ENCODE measurements around the gene KIAA1671. TPM values are rescaled to one million over a fixed set of nuclear protein-coding genes. Genes with fewer than 3 reads are reported as not detected.
"Not testable (repeated sequence)": the region's sequence is repeated elsewhere in the genome, so short reads cannot be mapped to it uniquely, and the experiment has no call there.

KIAA1671 gene
- total RNA-seq, 4 donors from 2014 or later, result 14.2 to 34.2 (median 22.6) TPM

DNA sequence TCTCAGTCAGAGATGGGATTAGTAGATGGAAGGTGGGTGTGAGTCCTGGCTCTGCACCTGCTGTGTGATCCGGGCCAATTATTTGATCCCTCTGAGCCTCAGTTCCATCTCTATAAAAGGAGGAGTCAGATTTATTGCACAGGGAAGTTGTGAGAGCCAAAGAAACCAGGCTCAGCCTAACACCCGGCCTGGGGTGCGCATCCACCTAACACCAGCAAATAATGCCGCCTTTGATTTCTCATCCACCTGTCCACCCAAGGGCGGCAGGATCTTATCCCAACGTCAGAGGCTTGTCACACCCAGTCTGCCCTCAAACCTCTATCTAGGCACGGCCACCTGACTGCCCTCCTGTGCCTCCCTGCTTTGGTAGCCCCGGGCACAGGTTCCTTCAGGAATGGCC, 269.3 kb downstream of the KIAA1671 start:
- 71% methylated on average over 8 of the region's 8 CpGs for WGBS
- Histone ChIP-seq H3K27ac (replicated peaks in 1 of 4) (no peak overlapping the region), H3K36me3 (no peaks in the 10 kb centered on the region), H3K9me3 (no peaks in the 10 kb centered on the region), H3K4me1 (no peaks in the 10 kb centered on the region), H3K4me3 (no peak overlapping the region), H3K27me3 (peaks cover 0 to 52% (median 0%) of the 10 kb centered on the region in 4 donors)
- no peak for TF ChIP-seq POLR2A (IDR thresholded peaks at IDR 0.05; ENCODE audit: low read depth)
- no peak for TF ChIP-seq POLR2AphosphoS5 (IDR thresholded peaks at IDR 0.05)
- TF ChIP-seq, protein P1, sequence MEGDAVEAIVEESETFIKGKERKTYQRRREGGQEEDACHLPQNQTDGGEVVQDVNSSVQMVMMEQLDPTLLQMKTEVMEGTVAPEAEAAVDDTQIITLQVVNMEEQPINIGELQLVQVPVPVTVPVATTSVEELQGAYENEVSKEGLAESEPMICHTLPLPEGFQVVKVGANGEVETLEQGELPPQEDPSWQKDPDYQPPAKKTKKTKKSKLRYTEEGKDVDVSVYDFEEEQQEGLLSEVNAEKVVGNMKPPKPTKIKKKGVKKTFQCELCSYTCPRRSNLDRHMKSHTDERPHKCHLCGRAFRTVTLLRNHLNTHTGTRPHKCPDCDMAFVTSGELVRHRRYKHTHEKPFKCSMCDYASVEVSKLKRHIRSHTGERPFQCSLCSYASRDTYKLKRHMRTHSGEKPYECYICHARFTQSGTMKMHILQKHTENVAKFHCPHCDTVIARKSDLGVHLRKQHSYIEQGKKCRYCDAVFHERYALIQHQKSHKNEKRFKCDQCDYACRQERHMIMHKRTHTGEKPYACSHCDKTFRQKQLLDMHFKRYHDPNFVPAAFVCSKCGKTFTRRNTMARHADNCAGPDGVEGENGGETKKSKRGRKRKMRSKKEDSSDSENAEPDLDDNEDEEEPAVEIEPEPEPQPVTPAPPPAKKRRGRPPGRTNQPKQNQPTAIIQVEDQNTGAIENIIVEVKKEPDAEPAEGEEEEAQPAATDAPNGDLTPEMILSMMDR (IDR thresholded peaks at IDR 0.05), result no peak
- TF ChIP-seq EP300 (IDR thresholded peaks at IDR 0.05), result no peak
- intact Hi-C loops (cut with DNase I), result no loop called here
- no peak for DNase-seq (ENCODE audit: extremely low spot score)

GRCh38 chr22:25223269-25223850, 270.8 kb downstream of the KIAA1671 start:
- intact Hi-C loops (cut with DNase I), result no loop called here
- WGBS, result 76% methylated on average over 3 of the region's 12 CpGs
- Histone ChIP-seq H3K9me3 (no peaks in the 10 kb centered on the region), H3K36me3 (no peaks in the 10 kb centered on the region), H3K4me3 (no peak overlapping the region), H3K27me3 (peaks cover 0 to 47% (median 0%) of the 10 kb centered on the region in 4 donors), H3K4me1 (no peaks in the 10 kb centered on the region), H3K27ac (replicated peaks in 1 of 4) (no peak overlapping the region)
- TF ChIP-seq POLR2A (IDR thresholded peaks at IDR 0.05; ENCODE audit: low read depth) (no peak), POLR2AphosphoS5 (IDR thresholded peaks at IDR 0.05) (no peak), EP300 (IDR thresholded peaks at IDR 0.05) (no peak)
- TF ChIP-seq, protein P1 (IDR thresholded peaks at IDR 0.05), result no peak
- DNase-seq (ENCODE audit: extremely low spot score), result no peak

- intact Hi-C loops (cut with DNase I), result no loop called here
- H3K4me3 ChIP-seq, result no peak overlapping the region
- H3K4me1 ChIP-seq, result no peaks in the 10 kb centered on the region
- no peaks in the 10 kb centered on the region for H3K36me3 ChIP-seq
- no peak for DNase-seq (ENCODE audit: extremely low spot score)
- no peak overlapping the region for H3K27ac ChIP-seq (replicated peaks in 1 of 4)
- no peaks in the 10 kb centered on the region for H3K9me3 ChIP-seq
- TF ChIP-seq EP300 (IDR thresholded peaks at IDR 0.05) (no peak), POLR2AphosphoS5 (IDR thresholded peaks at IDR 0.05) (no peak), POLR2A (IDR thresholded peaks at IDR 0.05; ENCODE audit: low read depth) (no peak)
- TF ChIP-seq, protein P1 (IDR thresholded peaks at IDR 0.05), result no peak
- H3K27me3 ChIP-seq, result peaks cover 0 to 33% (median 3%) of the 10 kb centered on the region in 4 donors
- WGBS, result 92% methylated on average over 13 of the region's 13 CpGs
These were observed 276.3 kb downstream of the KIAA1671 start for GRCh38 chr22:25228822-25229221.

- H3K9me3 ChIP-seq; H3K4me3 ChIP-seq; H3K36me3 ChIP-seq; H3K27ac ChIP-seq (replicated peaks in 1 of 4); intact Hi-C loops (cut with DNase I); DNase-seq (ENCODE audit: extremely low spot score); H3K4me1 ChIP-seq: not testable (repeated sequence)
- 79% methylated on average over 2 of the region's 2 CpGs for WGBS
- H3K27me3 ChIP-seq, result peaks cover 0 to 37% (median 3%) of the 10 kb centered on the region in 4 donors
These were observed 278.2 kb downstream of the KIAA1671 start for GRCh38 chr22:25230760-25231159.

GRCh38 chr22:25232301-25232700, 279.8 kb downstream of the KIAA1671 start:
- WGBS, result 72% methylated on average over 5 of the region's 5 CpGs
- H3K27ac ChIP-seq (replicated peaks in 1 of 4), result no peak overlapping the region
- no peaks in the 10 kb centered on the region for H3K36me3 ChIP-seq
- TF ChIP-seq, protein P1 (IDR thresholded peaks at IDR 0.05), result no peak
- TF ChIP-seq EP300 (IDR thresholded peaks at IDR 0.05) (no peak), POLR2A (IDR thresholded peaks at IDR 0.05; ENCODE audit: low read depth) (no peak), POLR2AphosphoS5 (IDR thresholded peaks at IDR 0.05) (no peak)
- H3K27me3 ChIP-seq, result peaks cover 0 to 53% (median 3%) of the 10 kb centered on the region in 4 donors
- peaks cover 0 to 7% (median 6%) of the 10 kb centered on the region in 4 donors for H3K4me1 ChIP-seq
- no peaks in the 10 kb centered on the region for H3K9me3 ChIP-seq
- intact Hi-C loops (cut with DNase I), result no loop called here
- DNase-seq (ENCODE audit: extremely low spot score), result no peak
- no peak overlapping the region for H3K4me3 ChIP-seq

DNA sequence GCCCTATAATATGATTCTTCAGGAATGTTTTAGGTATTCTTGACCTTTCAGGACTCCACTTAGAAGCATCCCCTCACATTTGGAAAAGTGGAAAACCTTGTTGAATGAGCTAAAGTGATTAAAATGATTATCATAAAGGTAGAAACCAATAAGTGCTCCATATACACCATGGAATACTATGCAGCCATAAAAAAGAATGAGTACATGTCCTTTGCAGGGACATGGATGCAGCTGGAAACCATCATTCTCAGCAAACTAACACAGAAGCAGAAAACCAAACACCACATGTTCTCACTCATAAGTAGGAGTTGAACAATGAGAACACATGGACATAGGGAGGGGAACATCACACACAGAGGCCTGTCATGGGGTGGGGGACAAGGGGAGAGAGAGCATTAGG, 281.2 kb downstream of the KIAA1671 start:
- H3K9me3 ChIP-seq; intact Hi-C loops (cut with DNase I): not testable (repeated sequence)
- peaks cover 0 to 58% (median 3%) of the 10 kb centered on the region in 4 donors for H3K27me3 ChIP-seq

More for the DNA sequence above, 281.2 kb downstream of the KIAA1671 start:
- not testable (repeated sequence) for DNase-seq (ENCODE audit: extremely low spot score); H3K36me3 ChIP-seq; H3K4me3 ChIP-seq; H3K27ac ChIP-seq (replicated peaks in 1 of 4); H3K4me1 ChIP-seq

Data from esophagus muscularis mucosa (tissue), 4 donors.